LNCAP (cell line): ENCODE data around the gene DACT3.

ENCODE experiments used
- TF ChIP-seq, protein P1 (sequence below): fragments of 450-650 bp; IDR thresholded peaks from 2 replicates; pipeline ENCODE4 v1.5.1; 2017; ENCODE audit warnings: mild to moderate bottlenecking

DACT3 gene

DNA sequence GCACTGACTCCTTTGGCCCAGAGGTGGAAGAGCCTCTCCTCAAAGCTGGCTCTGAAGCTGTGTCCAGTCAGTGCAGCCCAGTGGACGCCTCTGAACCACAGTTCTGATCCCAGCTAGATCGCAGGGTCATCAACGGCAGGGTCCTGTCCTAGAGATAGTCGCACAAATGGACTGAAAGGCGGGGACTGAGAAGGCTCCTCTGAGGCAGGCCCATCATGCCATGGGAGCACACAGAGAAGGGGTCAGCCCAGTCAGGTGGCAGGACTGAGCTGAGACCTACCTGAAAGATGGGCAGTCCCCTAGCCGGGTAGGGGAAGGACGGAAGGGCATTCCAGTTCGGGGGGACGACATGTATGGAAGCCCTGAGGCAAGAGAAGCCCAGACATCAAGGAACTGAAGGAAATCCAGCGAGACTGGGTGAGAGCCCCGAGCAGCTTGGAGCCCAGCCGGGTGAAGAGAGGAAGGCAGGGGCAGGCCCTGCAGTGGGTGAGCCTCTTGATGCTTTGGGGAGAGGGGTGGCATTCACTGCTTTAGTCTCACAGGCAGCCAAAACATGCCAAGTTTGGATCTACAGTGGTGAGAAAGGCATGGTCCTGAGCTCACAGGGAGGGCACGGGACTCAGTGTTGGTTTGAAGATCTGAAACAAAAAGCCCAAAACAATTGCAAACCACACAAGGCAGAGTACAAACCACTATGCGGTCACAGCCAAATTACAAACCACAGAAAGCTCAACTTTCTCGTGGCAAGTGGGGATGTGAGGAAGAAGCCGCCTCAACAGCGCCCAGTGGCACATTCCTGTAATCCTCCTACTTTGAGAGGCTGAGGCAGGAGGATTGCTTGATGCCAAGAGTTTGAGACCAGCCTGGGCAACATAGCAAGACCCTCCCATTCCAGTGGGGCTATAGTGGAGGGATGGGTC, 49.9 kb downstream of the DACT3 start:
- TF ChIP-seq, protein P1, sequence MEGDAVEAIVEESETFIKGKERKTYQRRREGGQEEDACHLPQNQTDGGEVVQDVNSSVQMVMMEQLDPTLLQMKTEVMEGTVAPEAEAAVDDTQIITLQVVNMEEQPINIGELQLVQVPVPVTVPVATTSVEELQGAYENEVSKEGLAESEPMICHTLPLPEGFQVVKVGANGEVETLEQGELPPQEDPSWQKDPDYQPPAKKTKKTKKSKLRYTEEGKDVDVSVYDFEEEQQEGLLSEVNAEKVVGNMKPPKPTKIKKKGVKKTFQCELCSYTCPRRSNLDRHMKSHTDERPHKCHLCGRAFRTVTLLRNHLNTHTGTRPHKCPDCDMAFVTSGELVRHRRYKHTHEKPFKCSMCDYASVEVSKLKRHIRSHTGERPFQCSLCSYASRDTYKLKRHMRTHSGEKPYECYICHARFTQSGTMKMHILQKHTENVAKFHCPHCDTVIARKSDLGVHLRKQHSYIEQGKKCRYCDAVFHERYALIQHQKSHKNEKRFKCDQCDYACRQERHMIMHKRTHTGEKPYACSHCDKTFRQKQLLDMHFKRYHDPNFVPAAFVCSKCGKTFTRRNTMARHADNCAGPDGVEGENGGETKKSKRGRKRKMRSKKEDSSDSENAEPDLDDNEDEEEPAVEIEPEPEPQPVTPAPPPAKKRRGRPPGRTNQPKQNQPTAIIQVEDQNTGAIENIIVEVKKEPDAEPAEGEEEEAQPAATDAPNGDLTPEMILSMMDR = no peak

DNA sequence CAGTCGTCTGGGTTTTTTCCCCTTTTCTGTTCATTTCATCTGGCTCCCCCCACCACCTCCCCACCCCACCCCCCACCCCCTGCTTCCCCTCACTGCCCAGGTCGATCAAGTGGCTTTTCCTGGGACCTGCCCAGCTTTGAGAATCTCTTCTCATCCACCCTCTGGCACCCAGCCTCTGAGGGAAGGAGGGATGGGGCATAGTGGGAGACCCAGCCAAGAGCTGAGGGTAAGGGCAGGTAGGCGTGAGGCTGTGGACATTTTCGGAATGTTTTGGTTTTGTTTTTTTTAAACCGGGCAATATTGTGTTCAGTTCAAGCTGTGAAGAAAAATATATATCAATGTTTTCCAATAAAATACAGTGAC, 50.6 kb downstream of the DACT3 start:
- TF ChIP-seq, protein P1 = no peak

GRCh38 chr19:46609511-46610412, 51.2 kb downstream of the DACT3 start:
- TF ChIP-seq, protein P1 = no peak

GRCh38 chr19:46608581-46609345, 52.2 kb downstream of the DACT3 start:
- TF ChIP-seq, protein P1 = no peak

DNA sequence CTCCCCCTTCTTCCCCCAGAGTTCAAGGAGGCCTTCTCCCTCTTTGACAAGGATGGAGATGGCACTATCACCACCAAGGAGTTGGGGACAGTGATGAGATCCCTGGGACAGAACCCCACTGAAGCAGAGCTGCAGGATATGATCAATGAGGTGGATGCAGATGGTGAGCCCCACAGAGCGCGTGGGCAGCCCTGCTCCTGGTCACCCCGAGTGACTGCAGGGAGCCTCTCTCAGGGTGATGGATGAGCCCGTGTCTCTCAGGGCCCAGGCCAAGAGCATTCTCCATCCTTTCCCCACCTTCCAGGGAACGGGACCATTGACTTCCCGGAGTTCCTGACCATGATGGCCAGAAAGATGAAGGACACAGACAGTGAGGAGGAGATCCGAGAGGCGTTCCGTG, 52.8 kb downstream of the DACT3 start:
- TF ChIP-seq, protein P1 = no peak

DNA sequence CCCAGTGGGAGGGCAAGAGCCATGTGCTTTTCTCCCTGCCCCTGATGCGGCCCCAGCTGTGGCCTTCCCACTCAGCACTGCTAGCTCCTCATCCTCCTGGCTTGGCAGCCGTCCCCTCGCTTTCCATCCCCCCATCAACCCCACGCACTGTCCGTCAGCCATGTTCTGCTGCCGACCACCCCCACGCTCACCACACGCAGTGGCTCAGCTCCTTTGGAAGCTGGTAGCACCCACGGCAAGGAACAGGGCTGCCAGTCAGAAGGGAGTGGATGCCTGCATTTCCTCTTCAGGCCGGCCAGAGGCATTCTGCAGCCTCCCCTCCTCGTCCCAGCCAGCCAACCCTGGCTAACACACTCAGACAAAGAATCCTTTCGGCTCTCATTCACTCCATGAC, 53.5 kb downstream of the DACT3 start:
- TF ChIP-seq, protein P1 = no peak
